ENCODE results near the gene TRAF4.

The TRAF4 gene

DNA sequence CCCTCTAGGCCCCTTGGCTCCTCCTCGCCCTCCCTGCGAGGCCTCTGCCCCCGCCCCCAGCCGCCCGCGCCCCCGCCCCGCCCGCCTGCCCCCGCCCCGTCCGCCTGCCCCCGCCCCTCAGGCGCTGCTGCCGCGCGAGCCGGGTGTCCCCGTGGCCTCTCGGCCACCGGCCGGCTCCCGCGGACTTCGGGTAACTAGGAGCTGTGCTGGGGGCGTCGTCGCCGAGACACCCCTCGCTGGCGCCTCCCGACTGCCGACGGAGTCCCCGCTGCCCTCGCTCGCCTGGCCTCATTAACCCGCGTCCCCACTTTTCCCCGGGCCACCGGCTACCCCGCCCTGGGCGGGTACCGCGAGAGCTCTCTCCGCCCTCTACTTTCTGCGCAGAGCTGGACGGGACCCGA is 17.6 kb upstream of the TRAF4 start, which contains the start of gene TLCD1:
Gene TLCD1 (minus strand): TSS at position 8 of the 401 bp plus-strand sequence. CDS start 136 bp downstream, outside the sequence.
- TF ChIP-seq, protein P1, sequence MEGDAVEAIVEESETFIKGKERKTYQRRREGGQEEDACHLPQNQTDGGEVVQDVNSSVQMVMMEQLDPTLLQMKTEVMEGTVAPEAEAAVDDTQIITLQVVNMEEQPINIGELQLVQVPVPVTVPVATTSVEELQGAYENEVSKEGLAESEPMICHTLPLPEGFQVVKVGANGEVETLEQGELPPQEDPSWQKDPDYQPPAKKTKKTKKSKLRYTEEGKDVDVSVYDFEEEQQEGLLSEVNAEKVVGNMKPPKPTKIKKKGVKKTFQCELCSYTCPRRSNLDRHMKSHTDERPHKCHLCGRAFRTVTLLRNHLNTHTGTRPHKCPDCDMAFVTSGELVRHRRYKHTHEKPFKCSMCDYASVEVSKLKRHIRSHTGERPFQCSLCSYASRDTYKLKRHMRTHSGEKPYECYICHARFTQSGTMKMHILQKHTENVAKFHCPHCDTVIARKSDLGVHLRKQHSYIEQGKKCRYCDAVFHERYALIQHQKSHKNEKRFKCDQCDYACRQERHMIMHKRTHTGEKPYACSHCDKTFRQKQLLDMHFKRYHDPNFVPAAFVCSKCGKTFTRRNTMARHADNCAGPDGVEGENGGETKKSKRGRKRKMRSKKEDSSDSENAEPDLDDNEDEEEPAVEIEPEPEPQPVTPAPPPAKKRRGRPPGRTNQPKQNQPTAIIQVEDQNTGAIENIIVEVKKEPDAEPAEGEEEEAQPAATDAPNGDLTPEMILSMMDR (IDR thresholded peaks at IDR 0.05; ENCODE audit: control insufficient read depth, extremely low read depth, insufficient read depth): no peak
- H3K4me3 ChIP-seq (ENCODE audit: low read depth, low read length): peak within 1 kb of the TSS; percentile 81
- DNase-seq (ENCODE audit: low read depth): no peak

DNA sequence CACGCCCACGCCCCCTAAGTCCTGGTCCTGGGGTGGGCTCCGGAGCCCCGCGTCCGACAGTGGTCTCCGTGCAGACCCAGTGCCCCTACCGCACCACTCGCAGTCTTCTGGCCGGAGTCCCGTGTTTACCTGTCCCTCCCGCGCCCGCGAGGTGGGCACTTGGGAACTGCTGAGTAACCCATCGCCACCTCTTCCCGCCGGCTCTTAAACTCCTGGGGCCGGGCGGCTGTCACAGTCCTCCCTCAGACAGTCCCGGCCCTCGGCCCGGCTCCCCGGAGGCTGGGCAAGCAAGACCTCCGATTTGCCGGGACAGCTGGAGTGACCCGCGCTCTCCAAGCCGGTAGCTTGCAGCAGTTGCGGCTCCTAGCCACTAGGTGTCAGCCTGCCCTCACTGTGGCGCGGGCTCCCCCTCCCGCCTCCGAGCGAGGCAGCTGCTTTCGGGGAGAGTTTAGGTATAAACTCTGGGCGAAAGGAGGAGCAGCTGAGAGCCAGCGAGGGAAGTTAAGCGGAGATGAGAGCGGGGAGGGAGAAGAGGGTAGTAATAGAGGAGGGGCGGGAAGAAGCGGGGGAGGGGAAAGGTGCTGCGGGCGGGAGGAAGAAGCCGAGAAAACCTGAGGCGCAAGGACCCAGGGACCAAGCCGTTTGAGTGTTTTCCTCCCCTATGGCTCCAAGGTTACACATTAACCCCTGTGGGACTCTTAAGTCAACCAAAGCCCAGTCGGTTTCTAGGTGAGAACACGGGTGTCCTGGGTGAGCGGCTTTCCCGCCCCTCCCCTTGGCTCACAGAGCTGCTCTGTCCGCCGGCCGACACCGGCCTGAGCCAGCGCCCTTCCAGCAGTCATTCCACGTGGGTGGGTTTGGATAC is 17.0 kb upstream of the TRAF4 start:
- TF ChIP-seq, protein P1 (IDR thresholded peaks at IDR 0.05; ENCODE audit: control insufficient read depth, extremely low read depth, insufficient read depth): peak; percentile 100
- peak; percentile 79 for DNase-seq (ENCODE audit: low read depth)
- peak overlapping the region; percentile 81 for H3K4me3 ChIP-seq (ENCODE audit: low read depth, low read length)

DNA sequence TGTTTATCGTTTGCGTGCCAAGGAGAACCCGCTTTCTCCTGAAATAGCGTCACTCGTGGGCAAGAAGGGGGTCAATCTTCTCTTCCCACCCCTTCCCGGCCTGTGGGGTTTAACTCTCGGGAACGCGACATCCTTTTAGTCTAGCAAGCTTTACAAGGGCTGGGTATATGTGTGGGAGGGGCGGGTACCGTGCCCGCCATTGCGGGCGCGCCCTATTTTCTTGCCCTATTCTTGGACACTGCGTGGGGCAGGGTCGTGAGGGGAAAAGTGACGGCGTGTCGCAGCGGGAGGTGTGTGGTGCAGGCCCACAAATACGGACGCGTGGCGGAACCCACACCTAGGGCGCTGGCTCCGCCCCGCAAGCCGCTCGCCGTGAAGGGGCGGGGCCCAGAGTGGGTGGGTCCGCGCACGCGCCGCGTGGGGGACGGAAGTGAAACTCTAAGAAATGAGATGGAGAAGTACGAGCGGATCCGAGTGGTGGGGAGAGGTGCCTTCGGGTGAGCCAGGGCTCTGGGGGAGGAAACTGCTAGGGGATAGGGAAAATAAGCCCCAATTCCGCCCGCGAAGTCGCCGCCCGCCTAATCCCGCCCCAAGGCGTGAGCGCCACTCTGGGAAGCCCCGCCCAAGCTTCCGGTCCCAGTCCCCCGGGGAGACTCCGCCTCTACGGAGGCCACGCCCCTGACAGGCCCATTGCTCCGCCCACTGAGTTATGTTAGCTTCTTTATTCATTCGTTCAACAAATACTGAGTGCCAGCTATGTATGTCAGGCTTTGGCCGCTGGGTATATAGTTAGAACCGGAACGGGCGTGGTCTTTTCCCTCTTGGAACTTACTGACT is 15.2 kb upstream of the TRAF4 start, which contains the start of gene NEK8:
Gene NEK8 (plus strand): TSS at position 425 of the 837 bp plus-strand sequence. CDS start 26 bp downstream, at position 451.
- peak; percentile 99 for DNase-seq (ENCODE audit: low read depth)
- TF ChIP-seq, protein P1 (IDR thresholded peaks at IDR 0.05; ENCODE audit: control insufficient read depth, extremely low read depth, insufficient read depth): no peak
- peak within 1 kb of the TSS; percentile 54 for H3K4me3 ChIP-seq (ENCODE audit: low read depth, low read length)

DNA sequence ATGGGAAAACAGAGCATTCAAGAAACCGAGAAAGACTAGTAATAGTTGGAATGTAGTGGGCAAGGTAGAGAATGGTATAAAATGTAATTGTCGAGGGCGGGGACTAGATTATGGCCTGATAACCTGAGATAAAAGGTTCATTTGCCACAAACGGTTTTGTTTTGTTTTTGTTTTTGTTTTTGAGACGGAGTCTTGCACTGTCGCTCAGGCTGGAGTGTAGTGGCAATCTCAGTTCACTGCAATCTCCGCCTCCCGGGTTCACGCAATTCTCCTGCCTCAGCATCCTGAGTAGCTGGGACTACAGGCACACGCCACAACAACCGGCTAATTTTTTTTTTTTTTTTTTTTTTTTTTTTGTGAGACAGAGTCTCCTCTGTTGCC is 13.9 kb upstream of the TRAF4 start:
- DNase-seq (ENCODE audit: low read depth): no peak
- H3K4me3 ChIP-seq (ENCODE audit: low read depth, low read length): no peak overlapping the region

DNA sequence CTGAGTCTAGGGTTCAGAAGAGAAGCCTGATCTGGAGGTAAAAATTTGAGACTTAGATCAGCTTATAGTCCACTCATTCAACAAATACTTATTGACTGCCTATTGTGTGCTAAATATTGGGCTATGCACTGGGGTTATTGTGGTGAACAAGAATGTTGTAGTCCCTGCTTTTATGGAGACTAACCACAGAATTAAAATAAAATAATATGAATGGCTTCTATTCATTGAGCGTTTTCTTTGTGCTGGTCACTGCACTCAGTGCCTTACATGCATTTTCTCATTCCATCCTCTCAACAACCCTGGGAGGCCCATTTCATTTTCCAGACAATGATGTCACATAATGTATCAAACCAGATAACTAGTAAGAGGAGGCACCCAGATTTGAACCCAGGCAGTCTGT is 10.5 kb upstream of the TRAF4 start:
- DNase-seq (ENCODE audit: low read depth): no peak
- no peak overlapping the region for H3K4me3 ChIP-seq (ENCODE audit: low read depth, low read length)
- TF ChIP-seq, protein P1 (IDR thresholded peaks at IDR 0.05; ENCODE audit: control insufficient read depth, extremely low read depth, insufficient read depth): no peak

More for the DNA sequence above, 13.9 kb upstream of the TRAF4 start:
- TF ChIP-seq, protein P1 (IDR thresholded peaks at IDR 0.05; ENCODE audit: control insufficient read depth, extremely low read depth, insufficient read depth): no peak

DNA sequence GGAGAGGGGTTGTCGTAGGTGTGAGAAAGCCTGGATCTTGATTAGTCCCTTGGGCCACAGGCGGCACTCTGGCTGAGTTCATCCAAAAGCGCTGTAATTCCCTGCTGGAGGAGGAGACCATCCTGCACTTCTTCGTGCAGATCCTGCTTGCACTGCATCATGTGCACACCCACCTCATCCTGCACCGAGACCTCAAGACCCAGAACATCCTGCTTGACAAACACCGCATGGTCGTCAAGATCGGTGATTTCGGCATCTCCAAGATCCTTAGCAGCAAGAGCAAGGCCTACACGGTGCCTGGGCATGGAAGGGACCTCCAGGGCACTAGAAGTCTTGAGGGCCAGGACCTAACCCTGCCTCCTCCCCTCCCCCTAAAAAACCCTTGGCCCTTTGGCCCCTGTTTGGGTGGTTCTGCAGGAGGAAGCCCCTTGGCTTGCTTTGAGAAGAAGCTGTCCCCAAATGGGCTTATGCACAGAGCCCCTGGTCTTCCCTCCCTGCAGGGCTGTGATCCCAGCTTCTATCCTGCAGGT is 9.0 kb upstream of the TRAF4 start:
- H3K4me3 ChIP-seq (ENCODE audit: low read depth, low read length): no peak overlapping the region
- no peak for DNase-seq (ENCODE audit: low read depth)
- TF ChIP-seq, protein P1 (IDR thresholded peaks at IDR 0.05; ENCODE audit: control insufficient read depth, extremely low read depth, insufficient read depth): no peak
